Peyer's patch (tissue), 4 donors: ENCODE measurements around the gene SLAIN2. TPM values are rescaled to one million over a fixed set of nuclear protein-coding genes. Genes with fewer than 3 reads are reported as not detected.
"Not testable (repeated sequence)": the region's sequence is repeated elsewhere in the genome, so short reads cannot be mapped to it uniquely, and the experiment has no call there.

Experiments
- DNase-seq, 3 donors: peaks; one replicate each; pipeline ENCODE4 v3.0.0-alpha.2; 2017 to 2019
- H3K27ac ChIP-seq, 4 donors: fragments of 200-600 bp; sonication (generic); one replicate each; pipeline ENCODE4 v1.5.1; 2016 to 2019
- H3K27me3 ChIP-seq, 2 donors: fragments of 200-600 bp; sonication (generic); one replicate each; pipeline ENCODE4 v1.5.1; 2019
- H3K36me3 ChIP-seq, 3 donors: fragments of 200-600 bp; sonication (generic); one replicate each; pipeline ENCODE4 v1.5.1; 2016 to 2019
- H3K4me1 ChIP-seq, 4 donors: fragments of 200-600 bp; sonication (generic); one replicate each; pipeline ENCODE4 v1.5.1; 2016 to 2019
- H3K4me3 ChIP-seq, 4 donors: fragments of 200-600 bp; sonication (generic); 1 replicate in 3 of 4; 2 replicates in 1 of 4; pipeline ENCODE4 v1.5.1; 2016 to 2019; ENCODE audit warnings: mild to moderate bottlenecking in 1 of 4
- H3K9me3 ChIP-seq, 4 donors: fragments of 200-600 bp; sonication (generic); one replicate each; pipeline ENCODE4 v1.5.1; 2016 to 2019; ENCODE audit warnings: mild to moderate bottlenecking in 1 of 4
- POLR2A ChIP-seq, 2 donors: fragments of 450-650 bp; IDR thresholded peaks; one replicate each; pipeline ENCODE4 v1.5.1; 2017; ENCODE audit warnings: antibody characterized with exemption in 2 of 2, mild to moderate bottlenecking in 2 of 2, moderate library complexity in 2 of 2
- total RNA-seq, 4 donors: library from RNA; depleted of rRNA; stranded (reverse); fragments of >200 nt; gene quantifications; one replicate each; pipeline ENCODE4 v1.1.0, GENCODE V29; 2016
- TF ChIP-seq, protein P1 (sequence below), 6 experiments: fragments of 450-650 bp in 4 of 6; fragments of 200-600 bp in 2 of 6; sonication (generic) in 1 of 6; IDR thresholded peaks; one replicate each; pipeline ENCODE4 v1.5.1; 2017 to 2019; ENCODE audit warnings: antibody characterized with exemption in 6 of 6, mild to moderate bottlenecking in 3 of 6, moderate library complexity in 1 of 6

SLAIN2 gene
- total RNA-seq, 4 donors from 2014 or later = 19.1 to 40.9 (median 22.4) TPM

DNA sequence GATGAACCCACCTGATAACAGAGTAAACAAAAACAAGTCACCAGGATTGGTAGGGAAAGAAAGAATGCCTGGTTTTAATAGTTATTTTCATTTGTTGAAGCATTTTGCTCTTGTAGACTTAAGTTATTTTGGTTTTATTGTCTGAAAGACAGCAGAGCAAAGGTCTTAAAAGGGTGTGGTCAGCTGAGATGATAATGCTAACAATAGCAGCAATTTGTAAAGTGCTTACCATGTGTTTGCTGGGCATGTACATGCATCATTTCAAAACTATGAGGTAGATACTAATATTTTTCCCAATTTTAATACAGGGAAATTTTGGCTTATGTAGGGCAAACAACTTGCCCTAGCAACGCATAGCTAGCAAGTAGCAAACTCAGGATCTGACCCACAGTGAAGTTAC, 95.0 kb downstream of the SLAIN2 start:
- Histone ChIP-seq H3K4me3 (no peak overlapping the region), H3K9me3 (no peaks in the 10 kb centered on the region), H3K27me3 (no peaks in the 10 kb centered on the region), H3K27ac (no peak overlapping the region), H3K36me3 (no peaks in the 10 kb centered on the region), H3K4me1 (no peaks in the 10 kb centered on the region)
- no peak for DNase-seq
- TF ChIP-seq, protein P1, sequence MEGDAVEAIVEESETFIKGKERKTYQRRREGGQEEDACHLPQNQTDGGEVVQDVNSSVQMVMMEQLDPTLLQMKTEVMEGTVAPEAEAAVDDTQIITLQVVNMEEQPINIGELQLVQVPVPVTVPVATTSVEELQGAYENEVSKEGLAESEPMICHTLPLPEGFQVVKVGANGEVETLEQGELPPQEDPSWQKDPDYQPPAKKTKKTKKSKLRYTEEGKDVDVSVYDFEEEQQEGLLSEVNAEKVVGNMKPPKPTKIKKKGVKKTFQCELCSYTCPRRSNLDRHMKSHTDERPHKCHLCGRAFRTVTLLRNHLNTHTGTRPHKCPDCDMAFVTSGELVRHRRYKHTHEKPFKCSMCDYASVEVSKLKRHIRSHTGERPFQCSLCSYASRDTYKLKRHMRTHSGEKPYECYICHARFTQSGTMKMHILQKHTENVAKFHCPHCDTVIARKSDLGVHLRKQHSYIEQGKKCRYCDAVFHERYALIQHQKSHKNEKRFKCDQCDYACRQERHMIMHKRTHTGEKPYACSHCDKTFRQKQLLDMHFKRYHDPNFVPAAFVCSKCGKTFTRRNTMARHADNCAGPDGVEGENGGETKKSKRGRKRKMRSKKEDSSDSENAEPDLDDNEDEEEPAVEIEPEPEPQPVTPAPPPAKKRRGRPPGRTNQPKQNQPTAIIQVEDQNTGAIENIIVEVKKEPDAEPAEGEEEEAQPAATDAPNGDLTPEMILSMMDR (IDR thresholded peaks at IDR 0.05) = no peak
- TF ChIP-seq POLR2A (IDR thresholded peaks at IDR 0.05) = no peak

DNA sequence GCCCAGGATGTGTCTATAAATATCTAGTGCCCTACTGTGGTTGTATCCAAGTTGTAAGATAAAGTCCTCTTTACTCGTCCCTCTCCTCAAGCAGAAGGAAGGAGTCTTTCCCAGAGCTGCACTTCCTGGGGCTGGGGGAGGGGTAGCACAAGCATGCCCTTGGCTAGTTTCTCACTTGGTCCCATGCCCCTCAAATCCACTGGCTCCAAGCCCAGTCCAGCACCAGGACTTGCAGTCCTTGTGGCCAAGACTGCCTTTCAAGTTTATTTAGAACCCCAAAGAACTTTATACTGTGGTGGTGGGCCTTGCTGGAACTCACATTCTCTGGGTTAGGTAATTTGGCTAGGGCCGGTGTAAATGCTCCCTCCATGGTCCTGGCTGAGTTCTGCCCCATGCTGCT, 98.7 kb downstream of the SLAIN2 start:
- DNase-seq = no peak

DNA sequence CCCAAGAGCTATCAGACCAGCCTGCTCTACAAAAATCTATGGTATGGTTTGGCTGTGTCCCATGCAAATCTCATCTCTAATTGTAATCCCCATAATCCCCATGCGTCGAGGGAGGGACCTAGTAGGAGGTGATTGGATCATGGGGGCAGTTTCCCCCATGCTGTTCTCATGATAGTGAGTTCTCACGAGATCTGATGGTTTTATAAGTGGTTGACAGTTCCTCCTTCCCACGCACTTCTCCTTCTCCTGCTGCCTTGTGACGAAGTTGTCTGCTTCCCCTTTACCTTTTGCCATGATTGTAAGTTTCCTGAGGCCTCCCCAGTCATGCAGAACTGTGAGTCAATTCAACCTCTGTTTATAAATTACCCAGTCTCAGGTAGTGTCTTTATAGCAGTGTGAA, 99.6 kb downstream of the SLAIN2 start:
- H3K27ac ChIP-seq, H3K9me3 ChIP-seq, H3K4me3 ChIP-seq, H3K4me1 ChIP-seq, H3K36me3 ChIP-seq, DNase-seq, H3K27me3 ChIP-seq: not testable (repeated sequence)

More for the DNA sequence above, 98.7 kb downstream of the SLAIN2 start:
- Histone ChIP-seq H3K9me3 (no peaks in the 10 kb centered on the region), H3K4me1 (no peaks in the 10 kb centered on the region), H3K36me3 (no peaks in the 10 kb centered on the region), H3K4me3 (no peak overlapping the region), H3K27ac (no peak overlapping the region), H3K27me3 (no peaks in the 10 kb centered on the region)
- TF ChIP-seq, protein P1 (IDR thresholded peaks at IDR 0.05) = no peak
- no peak for TF ChIP-seq POLR2A (IDR thresholded peaks at IDR 0.05)

DNA sequence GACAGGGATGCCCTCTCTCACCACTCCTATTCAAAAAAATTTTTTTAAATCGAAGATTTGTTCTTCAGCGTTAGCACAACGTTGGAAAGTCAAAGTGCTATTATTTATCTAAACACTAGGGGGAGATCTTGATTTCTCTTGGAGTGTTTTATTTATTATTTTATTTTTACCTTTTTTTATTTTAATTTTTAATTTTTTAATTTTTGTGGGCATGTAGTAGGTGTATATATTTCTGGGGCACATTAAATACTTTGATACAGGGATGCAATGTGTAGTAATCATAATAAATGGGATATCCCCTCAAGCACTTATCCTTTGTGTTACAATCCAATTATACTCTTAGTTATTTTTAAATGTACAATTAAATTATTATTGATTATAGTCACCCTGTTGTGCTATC, 104.4 kb downstream of the SLAIN2 start:
- H3K9me3 ChIP-seq = no peaks in the 10 kb centered on the region
- no peak for DNase-seq
- H3K36me3 ChIP-seq = no peaks in the 10 kb centered on the region
- TF ChIP-seq POLR2A (IDR thresholded peaks at IDR 0.05) = no peak
- TF ChIP-seq, protein P1 (IDR thresholded peaks at IDR 0.05) = peak in 5 of 6 experiments; percentile 5 to 57 (median 47)
- H3K27me3 ChIP-seq = no peaks in the 10 kb centered on the region
- H3K4me3 ChIP-seq = no peak overlapping the region
- H3K27ac ChIP-seq = no peak overlapping the region
- no peaks in the 10 kb centered on the region for H3K4me1 ChIP-seq

DNA sequence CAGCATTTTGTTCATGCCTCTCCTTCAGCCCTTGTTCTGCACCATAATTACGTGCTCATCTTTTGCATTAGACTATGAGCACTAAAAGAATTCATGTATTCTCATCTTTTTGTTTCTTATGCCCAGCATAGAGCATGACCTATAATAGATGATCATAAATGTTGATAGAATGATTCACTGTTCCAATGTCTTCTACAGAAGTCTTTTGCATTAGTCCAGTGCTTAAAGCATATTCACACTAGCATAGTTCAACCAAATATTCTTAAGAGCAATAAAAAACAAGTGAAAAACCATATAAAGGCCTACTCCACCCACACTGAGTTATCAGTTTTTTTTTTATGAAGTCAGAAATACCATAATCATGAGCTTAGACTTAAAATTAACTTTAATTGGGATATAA, 105.3 kb downstream of the SLAIN2 start:
- TF ChIP-seq, protein P1 (IDR thresholded peaks at IDR 0.05) = no peak
- no peak for TF ChIP-seq POLR2A (IDR thresholded peaks at IDR 0.05)
- Histone ChIP-seq H3K4me3 (no peak overlapping the region), H3K36me3 (no peaks in the 10 kb centered on the region), H3K4me1 (no peaks in the 10 kb centered on the region), H3K27me3 (no peaks in the 10 kb centered on the region), H3K9me3 (no peaks in the 10 kb centered on the region), H3K27ac (no peak overlapping the region)
- DNase-seq = no peak

DNA sequence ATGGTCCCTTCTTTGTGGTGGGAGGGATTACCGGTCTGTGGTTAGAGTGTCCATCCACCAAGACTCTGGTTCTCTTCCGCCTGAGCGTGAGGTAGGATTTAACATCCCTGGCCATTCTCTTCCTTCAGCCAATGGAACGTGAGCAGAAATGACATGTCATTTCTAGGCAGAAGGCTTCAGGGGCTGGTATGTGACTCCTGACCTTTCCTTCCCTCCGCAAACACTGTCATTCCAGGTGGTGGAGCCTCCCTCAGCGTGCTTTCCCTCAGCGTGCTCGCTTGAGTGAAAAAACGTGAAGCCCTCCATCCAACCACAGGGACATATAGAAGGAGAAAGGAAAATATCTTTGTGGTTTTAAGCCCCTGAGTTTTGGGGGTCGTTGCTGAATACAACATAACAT, 107.8 kb downstream of the SLAIN2 start:
- Histone ChIP-seq H3K4me1 (no peaks in the 10 kb centered on the region), H3K27ac (no peak overlapping the region), H3K4me3 (no peak overlapping the region), H3K9me3 (no peaks in the 10 kb centered on the region), H3K36me3 (no peaks in the 10 kb centered on the region), H3K27me3 (no peaks in the 10 kb centered on the region)
- TF ChIP-seq, protein P1 (IDR thresholded peaks at IDR 0.05) = no peak
- TF ChIP-seq POLR2A (IDR thresholded peaks at IDR 0.05) = no peak
- no peak for DNase-seq
